RWPE2 (cell line): ENCODE results near the gene DDX54.

Experiments used
- ATAC-seq: fragments of 200-7000 bp; cut with Tn5 transposase; 3 replicates; pipeline ENCODE4 v1.9.1; 2021; ENCODE audit warnings: low read depth
- DNase-seq: peaks from one replicate; pipeline ENCODE4 v3.0.0-alpha.2; 2020; ENCODE audit warnings: low spot score
- H3K27ac ChIP-seq: fragments of 450-650 bp; 2 replicates; pipeline ENCODE4 v1.5.1; 2017; ENCODE audit warnings: mild to moderate bottlenecking; ENCODE audit not compliant: poor library complexity, severe bottlenecking
- H3K27me3 ChIP-seq: fragments of 250-450 bp; sonication (Bioruptor Pico); 2 replicates; pipeline ENCODE4 v1.5.1; 2021; ENCODE audit warnings: mild to moderate bottlenecking, moderate library complexity; ENCODE audit not compliant: insufficient read depth, poor library complexity, severe bottlenecking
- H3K36me3 ChIP-seq: fragments of 250-450 bp; sonication (Bioruptor Pico); 2 replicates; pipeline ENCODE4 v1.5.1; 2020; ENCODE audit warnings: low read depth, mild to moderate bottlenecking, moderate library complexity
- H3K4me1 ChIP-seq: fragments of 250-450 bp; sonication (Bioruptor Pico); 2 replicates; pipeline ENCODE4 v1.5.1; 2021; ENCODE audit warnings: mild to moderate bottlenecking, moderate library complexity; ENCODE audit not compliant: insufficient read depth, poor library complexity, severe bottlenecking
- H3K4me3 ChIP-seq: fragments of 250-450 bp; sonication (Bioruptor Pico); 2 replicates; pipeline ENCODE4 v1.5.1; 2021; ENCODE audit warnings: mild to moderate bottlenecking, moderate library complexity; ENCODE audit not compliant: severe bottlenecking
- H3K9me3 ChIP-seq: fragments of 250-450 bp; sonication (Bioruptor Pico); 2 replicates; pipeline ENCODE4 v1.5.1; 2021; ENCODE audit warnings: mild to moderate bottlenecking, moderate library complexity; ENCODE audit not compliant: severe bottlenecking
- TF ChIP-seq, protein P1 (sequence below): fragments of 450-650 bp; IDR thresholded peaks from one replicate; pipeline ENCODE4 v1.5.1; 2017; ENCODE audit warnings: mild to moderate bottlenecking, moderate library complexity; ENCODE audit not compliant: poor library complexity, severe bottlenecking

The DDX54 gene

DNA sequence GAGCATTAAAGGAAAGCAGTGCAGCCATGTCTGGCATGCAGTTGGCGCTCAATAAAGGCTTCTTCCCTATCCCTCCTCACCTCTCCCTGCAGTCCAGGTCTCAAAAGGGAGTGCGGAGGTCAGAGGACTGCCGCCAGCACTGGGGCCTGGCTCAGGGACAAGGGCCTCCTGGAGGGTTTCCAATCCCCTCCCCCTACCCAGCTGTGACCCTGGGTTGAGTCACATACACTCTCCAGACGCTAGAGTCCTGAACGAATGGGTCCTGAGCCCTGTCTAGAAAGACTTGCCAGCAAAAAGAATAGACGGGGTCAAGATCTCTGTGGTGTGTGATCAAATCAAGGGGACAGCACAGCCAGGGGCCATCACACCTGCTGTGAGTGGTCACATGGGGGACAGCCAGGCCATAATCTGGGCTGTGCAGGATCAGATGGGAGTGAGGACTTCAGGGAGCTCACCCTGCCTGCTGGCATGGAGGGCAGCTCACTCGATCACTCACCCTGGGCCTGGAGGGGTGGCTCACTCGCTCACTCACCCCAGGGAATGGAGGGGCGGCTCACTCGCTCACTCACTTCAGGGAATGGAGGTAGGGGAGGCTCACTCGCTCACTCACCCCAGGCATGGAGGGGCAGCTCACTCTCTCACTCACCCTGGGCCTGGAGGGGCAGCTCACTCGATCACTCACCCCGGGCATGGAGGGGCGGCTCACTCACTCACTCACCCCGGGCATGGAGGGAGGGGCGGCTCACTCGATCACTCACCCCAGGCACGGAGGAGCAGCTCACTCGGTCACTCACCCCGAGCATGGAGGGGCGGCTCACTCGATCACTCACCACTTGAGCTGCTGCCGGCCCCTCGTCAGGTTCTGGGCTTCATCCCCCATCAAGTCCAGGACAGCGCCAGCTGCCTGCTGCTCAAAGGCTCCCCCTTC lies 22.9 kb downstream of the DDX54 start:
- Histone ChIP-seq H3K4me3 (no peak overlapping the region), H3K9me3 (no peaks in the 10 kb centered on the region), H3K27me3 (no peaks in the 10 kb centered on the region), H3K4me1 (no peaks in the 10 kb centered on the region), H3K36me3 (peaks cover 70% of the 10 kb centered on the region), H3K27ac (no peak overlapping the region)
- ATAC-seq (no peak), DNase-seq (no peak)
- TF ChIP-seq, protein P1, sequence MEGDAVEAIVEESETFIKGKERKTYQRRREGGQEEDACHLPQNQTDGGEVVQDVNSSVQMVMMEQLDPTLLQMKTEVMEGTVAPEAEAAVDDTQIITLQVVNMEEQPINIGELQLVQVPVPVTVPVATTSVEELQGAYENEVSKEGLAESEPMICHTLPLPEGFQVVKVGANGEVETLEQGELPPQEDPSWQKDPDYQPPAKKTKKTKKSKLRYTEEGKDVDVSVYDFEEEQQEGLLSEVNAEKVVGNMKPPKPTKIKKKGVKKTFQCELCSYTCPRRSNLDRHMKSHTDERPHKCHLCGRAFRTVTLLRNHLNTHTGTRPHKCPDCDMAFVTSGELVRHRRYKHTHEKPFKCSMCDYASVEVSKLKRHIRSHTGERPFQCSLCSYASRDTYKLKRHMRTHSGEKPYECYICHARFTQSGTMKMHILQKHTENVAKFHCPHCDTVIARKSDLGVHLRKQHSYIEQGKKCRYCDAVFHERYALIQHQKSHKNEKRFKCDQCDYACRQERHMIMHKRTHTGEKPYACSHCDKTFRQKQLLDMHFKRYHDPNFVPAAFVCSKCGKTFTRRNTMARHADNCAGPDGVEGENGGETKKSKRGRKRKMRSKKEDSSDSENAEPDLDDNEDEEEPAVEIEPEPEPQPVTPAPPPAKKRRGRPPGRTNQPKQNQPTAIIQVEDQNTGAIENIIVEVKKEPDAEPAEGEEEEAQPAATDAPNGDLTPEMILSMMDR: no peak

DNA sequence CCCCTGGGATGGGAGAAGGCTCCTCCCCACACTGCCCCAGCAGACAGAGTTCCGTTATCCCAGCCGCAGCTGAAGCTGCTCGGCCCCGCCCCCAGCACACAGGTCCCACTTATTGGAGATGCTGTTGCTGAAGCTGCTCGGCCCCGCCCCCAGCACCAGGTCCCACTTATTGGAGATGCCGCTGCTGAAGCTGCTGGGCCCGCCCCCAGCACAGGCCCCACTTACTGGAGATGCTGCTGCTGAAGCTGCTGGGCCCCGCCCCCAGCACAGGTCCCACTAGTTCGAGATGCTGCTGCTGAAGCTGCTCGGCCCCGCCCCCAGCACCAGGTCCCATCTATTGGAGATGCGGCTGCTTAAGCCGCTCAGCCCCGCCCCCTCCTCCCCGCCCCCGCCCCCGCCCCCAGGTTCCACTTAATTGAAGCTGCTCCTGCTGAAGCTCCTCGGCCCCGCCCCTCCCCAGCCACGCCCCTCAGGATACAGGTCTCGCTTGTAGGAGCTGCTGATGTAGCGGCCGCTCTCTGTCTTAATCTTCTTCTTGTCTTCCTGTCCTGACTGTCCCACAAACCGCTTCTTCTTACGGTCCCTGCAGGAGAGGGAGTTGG lies 23.8 kb downstream of the DDX54 start:
- ATAC-seq: peak; percentile 31; the same call in 1 of the 3 replicates
- no peak overlapping the region for H3K27ac ChIP-seq
- H3K4me1 ChIP-seq: no peaks in the 10 kb centered on the region
- no peak for DNase-seq
- no peak overlapping the region for H3K4me3 ChIP-seq
- TF ChIP-seq, protein P1: no peak
- no peaks in the 10 kb centered on the region for H3K9me3 ChIP-seq
- H3K27me3 ChIP-seq: no peaks in the 10 kb centered on the region
- peaks cover 62% of the 10 kb centered on the region for H3K36me3 ChIP-seq

DNA sequence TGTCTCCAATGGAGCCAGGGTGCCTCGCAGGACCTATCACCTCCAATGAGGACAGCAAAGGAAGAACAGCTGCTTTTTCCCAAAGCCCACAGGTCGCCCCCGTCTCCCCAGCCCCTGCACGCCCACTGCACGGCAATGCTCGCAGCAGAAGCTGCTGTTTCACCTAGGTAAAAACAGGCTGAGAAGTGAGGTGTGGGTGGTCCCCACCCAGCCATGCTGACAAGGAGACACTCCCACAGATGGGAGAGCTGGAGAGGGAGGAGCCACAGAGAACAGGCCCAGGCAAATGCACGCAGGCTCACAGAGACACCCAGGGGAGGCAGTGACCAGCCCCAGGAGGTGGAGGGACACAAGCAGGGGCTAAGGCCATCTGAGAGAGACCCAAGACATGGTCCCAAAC lies 25.3 kb downstream of the DDX54 start:
- no peaks in the 10 kb centered on the region for H3K27me3 ChIP-seq
- TF ChIP-seq, protein P1: no peak
- peaks cover 48% of the 10 kb centered on the region for H3K36me3 ChIP-seq
- DNase-seq: no peak
- H3K4me1 ChIP-seq: no peaks in the 10 kb centered on the region
- ATAC-seq: no peak
- no peaks in the 10 kb centered on the region for H3K9me3 ChIP-seq
- H3K27ac ChIP-seq: no peak overlapping the region
- H3K4me3 ChIP-seq: no peak overlapping the region

DNA sequence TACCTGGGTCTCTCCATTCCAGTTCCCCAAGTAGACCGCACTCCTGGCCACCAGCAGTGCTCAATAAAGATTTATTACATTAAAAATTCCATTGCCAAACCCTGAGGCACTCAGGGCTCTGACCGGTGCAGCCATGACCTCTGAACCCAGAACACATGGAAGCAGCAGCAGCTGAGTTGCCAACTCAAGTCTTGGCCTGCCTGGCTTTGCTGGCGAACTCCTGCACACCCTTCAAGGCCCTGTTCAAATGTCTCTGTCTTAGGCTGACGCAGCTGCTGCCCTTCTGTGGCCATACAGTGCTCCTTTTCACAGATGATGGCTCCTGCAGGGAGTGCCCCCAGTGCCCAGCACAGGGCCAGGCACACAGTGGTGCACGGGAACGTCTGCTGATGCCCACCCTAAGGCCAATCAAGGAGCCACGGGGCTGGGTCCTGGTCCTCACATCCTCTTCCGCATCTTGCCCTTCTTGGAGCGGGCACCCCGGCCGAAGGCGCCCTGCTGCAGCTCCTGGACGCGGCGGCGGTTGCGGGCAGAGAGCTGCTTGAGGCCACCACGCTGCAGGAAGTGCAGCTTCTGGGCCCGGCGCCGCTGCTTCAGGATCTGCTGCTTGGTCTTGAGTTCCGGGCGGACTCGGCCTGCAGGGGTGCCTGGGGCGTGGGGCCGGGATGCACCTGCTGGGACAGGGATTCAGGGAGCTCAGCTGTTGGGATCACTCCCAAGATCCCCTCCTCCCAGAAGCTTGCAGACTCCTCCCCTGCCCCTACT lies 26.7 kb downstream of the DDX54 start:
- Histone ChIP-seq H3K4me1 (no peaks in the 10 kb centered on the region), H3K27ac (no peak overlapping the region), H3K9me3 (no peaks in the 10 kb centered on the region), H3K27me3 (peaks cover 10% of the 10 kb centered on the region), H3K36me3 (peaks cover 38% of the 10 kb centered on the region), H3K4me3 (no peak overlapping the region)
- ATAC-seq: no peak
- no peak for DNase-seq
- TF ChIP-seq, protein P1: no peak
